ENCODE results near the gene CEP68. TPM values are rescaled to one million over a fixed set of nuclear protein-coding genes. Genes with fewer than 3 reads are reported as not detected.

CEP68 gene
- total RNA-seq, 2 experiments from 2014 or later = 6.0 to 6.3 TPM

- ChIA-PET POLR2A (interaction anchor here (0.6 kb wide), 1 partner anchor 21 kb away, joined by 3 read pairs; no protein-coding TSS in a partner anchor), CTCF (no interaction called here)
- Mint-ChIP-seq H3K27me3 (no peaks in the 10 kb centered on the region), H3K9me3 (no peaks in the 10 kb centered on the region), H3K4me3 (no peak overlapping the region), H3K27ac (no peak overlapping the region), H3K4me1 (ENCODE audit: low read depth) (peaks cover 28% of the 10 kb centered on the region), H3K36me3 (ENCODE audit: low read depth) (peaks cover 23% of the 10 kb centered on the region)
- no peak for DNase-seq
- ATAC-seq = no peak
- TF ChIP-seq, protein P1, sequence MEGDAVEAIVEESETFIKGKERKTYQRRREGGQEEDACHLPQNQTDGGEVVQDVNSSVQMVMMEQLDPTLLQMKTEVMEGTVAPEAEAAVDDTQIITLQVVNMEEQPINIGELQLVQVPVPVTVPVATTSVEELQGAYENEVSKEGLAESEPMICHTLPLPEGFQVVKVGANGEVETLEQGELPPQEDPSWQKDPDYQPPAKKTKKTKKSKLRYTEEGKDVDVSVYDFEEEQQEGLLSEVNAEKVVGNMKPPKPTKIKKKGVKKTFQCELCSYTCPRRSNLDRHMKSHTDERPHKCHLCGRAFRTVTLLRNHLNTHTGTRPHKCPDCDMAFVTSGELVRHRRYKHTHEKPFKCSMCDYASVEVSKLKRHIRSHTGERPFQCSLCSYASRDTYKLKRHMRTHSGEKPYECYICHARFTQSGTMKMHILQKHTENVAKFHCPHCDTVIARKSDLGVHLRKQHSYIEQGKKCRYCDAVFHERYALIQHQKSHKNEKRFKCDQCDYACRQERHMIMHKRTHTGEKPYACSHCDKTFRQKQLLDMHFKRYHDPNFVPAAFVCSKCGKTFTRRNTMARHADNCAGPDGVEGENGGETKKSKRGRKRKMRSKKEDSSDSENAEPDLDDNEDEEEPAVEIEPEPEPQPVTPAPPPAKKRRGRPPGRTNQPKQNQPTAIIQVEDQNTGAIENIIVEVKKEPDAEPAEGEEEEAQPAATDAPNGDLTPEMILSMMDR (IDR thresholded peaks at IDR 0.05) = no peak
- intact Hi-C loops (cut with micrococcal nuclease) = no loop called here
Measured at GRCh38 chr2:65108780-65109179, 52.6 kb downstream of the CEP68 start.

GRCh38 chr2:65112633-65113032 lies 56.4 kb downstream of the CEP68 start:
- intact Hi-C loops (cut with micrococcal nuclease) = no loop called here
- Mint-ChIP-seq H3K27me3 (no peaks in the 10 kb centered on the region), H3K36me3 (ENCODE audit: low read depth) (peaks cover 16% of the 10 kb centered on the region), H3K4me1 (ENCODE audit: low read depth) (peaks cover 43% of the 10 kb centered on the region), H3K9me3 (no peaks in the 10 kb centered on the region), H3K27ac (no peak overlapping the region), H3K4me3 (no peak overlapping the region)
- ChIA-PET CTCF (interaction anchor here (1.0 to 1.8 kb wide), 2 partner anchors 48 to 57 kb away, joined by 5 to 9 read pairs; no protein-coding TSS in a partner anchor), POLR2A (interaction anchor here (0.6 to 2.6 kb wide), 4 partner anchors 9 to 25 kb away, joined by 3 to 9 read pairs (median 4); partner anchors contain the start of gene RAB1A)
- no peak for ATAC-seq
- no peak for DNase-seq
- TF ChIP-seq, protein P1 (IDR thresholded peaks at IDR 0.05) = no peak

- peaks cover 16% of the 10 kb centered on the region for H3K36me3 Mint-ChIP-seq (ENCODE audit: low read depth)
- ATAC-seq (no peak), DNase-seq (no peak)
- H3K9me3 Mint-ChIP-seq = no peaks in the 10 kb centered on the region
- POLR2A ChIA-PET = interaction anchor here (1.1 to 2.6 kb wide), 3 partner anchors 9 to 24 kb away, joined by 3 to 9 read pairs (median 4); partner anchors contain the start of gene RAB1A
- H3K27me3 Mint-ChIP-seq = no peaks in the 10 kb centered on the region
- intact Hi-C loops (cut with micrococcal nuclease) = no loop called here
- no peak overlapping the region for H3K4me3 Mint-ChIP-seq
- TF ChIP-seq, protein P1 (IDR thresholded peaks at IDR 0.05) = no peak
- no peak overlapping the region for H3K27ac Mint-ChIP-seq
- CTCF ChIA-PET = interaction anchor here (0.7 to 2.7 kb wide), 3 partner anchors 13 to 56 kb away, joined by 3 to 11 read pairs (median 9); no protein-coding TSS in a partner anchor
- peaks cover 44% of the 10 kb centered on the region for H3K4me1 Mint-ChIP-seq (ENCODE audit: low read depth)
Measured at GRCh38 chr2:65113229-65113628, 57.0 kb downstream of the CEP68 start.

DNA sequence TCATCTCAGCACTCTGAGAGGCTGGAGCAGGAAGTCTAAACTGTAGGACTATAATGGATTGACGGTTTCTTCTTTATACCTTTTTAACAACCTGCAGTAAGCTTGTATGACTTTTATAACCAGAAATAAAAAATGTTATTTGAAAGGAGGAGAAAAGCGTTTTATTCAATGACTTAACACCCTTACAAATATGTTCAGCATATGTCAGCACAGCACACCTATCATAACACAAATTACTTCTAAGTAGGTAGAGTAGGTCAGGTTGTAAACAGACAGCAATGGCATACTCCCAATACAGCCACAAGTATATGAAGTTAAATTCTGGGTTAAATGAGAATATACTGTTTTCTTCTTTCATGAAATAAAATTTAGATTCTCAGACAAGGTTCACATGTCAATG lies 57.6 kb downstream of the CEP68 start:
- Mint-ChIP-seq H3K27ac (no peak overlapping the region), H3K27me3 (no peaks in the 10 kb centered on the region), H3K4me3 (no peak overlapping the region), H3K36me3 (ENCODE audit: low read depth) (peaks cover 16% of the 10 kb centered on the region), H3K9me3 (no peaks in the 10 kb centered on the region), H3K4me1 (ENCODE audit: low read depth) (peaks cover 44% of the 10 kb centered on the region)
- TF ChIP-seq, protein P1 (IDR thresholded peaks at IDR 0.05) = no peak
- DNase-seq (no peak), ATAC-seq (no peak)
- intact Hi-C loops (cut with micrococcal nuclease) = no loop called here
- ChIA-PET CTCF (interaction anchor here (0.7 to 2.7 kb wide), 3 partner anchors 12 to 56 kb away, joined by 3 to 11 read pairs (median 9); no protein-coding TSS in a partner anchor), POLR2A (interaction anchor here (0.6 to 2.6 kb wide), 3 partner anchors 9 to 80 kb away, joined by 3 to 9 read pairs (median 3); partner anchors contain the start of gene RAB1A)

GRCh38 chr2:65114921-65115320 lies 58.7 kb downstream of the CEP68 start:
- Mint-ChIP-seq H3K27ac (no peak overlapping the region), H3K9me3 (no peaks in the 10 kb centered on the region), H3K27me3 (no peaks in the 10 kb centered on the region), H3K4me1 (ENCODE audit: low read depth) (peaks cover 44% of the 10 kb centered on the region), H3K36me3 (ENCODE audit: low read depth) (peaks cover 14% of the 10 kb centered on the region), H3K4me3 (no peak overlapping the region)
- POLR2A ChIA-PET = interaction anchor here (0.6 to 1.9 kb wide), 3 partner anchors 11 to 15 kb away, joined by 3 to 9 read pairs (median 4); partner anchors contain the start of gene RAB1A
- CTCF ChIA-PET = interaction anchor here (1.1 to 2.7 kb wide), 3 partner anchors 12 to 55 kb away, joined by 3 to 11 read pairs (median 4); no protein-coding TSS in a partner anchor
- intact Hi-C loops (cut with micrococcal nuclease) = no loop called here
- TF ChIP-seq, protein P1 (IDR thresholded peaks at IDR 0.05) = no peak
- DNase-seq (no peak), ATAC-seq (no peak)

Data from activated CD8-positive, alpha-beta T cell treated with anti-CD3 and anti-CD28 coated beads for 36 hours (primary cell).